Adipocyte (in vitro differentiated cells): ENCODE results near the gene SPRR2A.
"Not testable (repeated sequence)": the region's sequence is repeated elsewhere in the genome, so short reads cannot be mapped to it uniquely, and the experiment has no call there.

Experiments used
- DNase-seq: peaks from one replicate; pipeline ENCODE4 v3.0.0-alpha.2; 2015; ENCODE audit warnings: low read depth
- H3K27me3 ChIP-seq: replicated peaks from 2 replicates; pipeline ENCODE4 v1.7.0; 2013; ENCODE audit warnings: mild to moderate bottlenecking, low read length, moderate library complexity; ENCODE audit not compliant: control insufficient read depth, insufficient read depth
- H3K36me3 ChIP-seq: 2 replicates; pipeline ENCODE4 v1.7.0; 2013; ENCODE audit warnings: low read length, mild to moderate bottlenecking, moderate library complexity; ENCODE audit not compliant: control insufficient read depth, insufficient read depth, severe bottlenecking
- H3K4me1 ChIP-seq: 2 replicates; pipeline ENCODE4 v1.7.0; 2013; ENCODE audit warnings: mild to moderate bottlenecking, low read length, moderate library complexity; ENCODE audit not compliant: control insufficient read depth, insufficient read depth
- H3K4me3 ChIP-seq: 2 replicates; pipeline ENCODE4 v1.7.0; 2013; ENCODE audit warnings: mild to moderate bottlenecking, low read length, moderate library complexity
- H3K9ac ChIP-seq: 2 replicates; pipeline ENCODE4 v1.7.0; 2013; ENCODE audit warnings: mild to moderate bottlenecking, low read length, moderate library complexity
- H3K9me3 ChIP-seq: 2 replicates; pipeline ENCODE4 v1.7.0; 2013; ENCODE audit warnings: mild to moderate bottlenecking, low read length, moderate library complexity; ENCODE audit not compliant: control insufficient read depth

Gene SPRR2A

GRCh38 chr1:153024413-153024812 lies 32.9 kb downstream of the SPRR2A start:
- no peak for DNase-seq
- Histone ChIP-seq H3K9ac (no peak overlapping the region), H3K9me3 (no peaks in the 10 kb centered on the region)

GRCh38 chr1:153023109-153023508 lies 34.2 kb downstream of the SPRR2A start:
- H3K4me1 ChIP-seq = no peaks in the 10 kb centered on the region
- H3K9me3 ChIP-seq = no peaks in the 10 kb centered on the region
- H3K9ac ChIP-seq = no peak overlapping the region
- no peaks in the 10 kb centered on the region for H3K36me3 ChIP-seq
- no peak overlapping the region for H3K4me3 ChIP-seq
- no peak for DNase-seq
- H3K27me3 ChIP-seq = peaks cover 2% of the 10 kb centered on the region

More at GRCh38 chr1:153024413-153024812, 32.9 kb downstream of the SPRR2A start:
- Histone ChIP-seq H3K4me1 (no peaks in the 10 kb centered on the region), H3K36me3 (no peaks in the 10 kb centered on the region), H3K4me3 (no peak overlapping the region), H3K27me3 (peaks cover 3% of the 10 kb centered on the region)

GRCh38 chr1:153022340-153022739 lies 35.0 kb downstream of the SPRR2A start:
- not testable (repeated sequence) for H3K4me3 ChIP-seq, H3K27me3 ChIP-seq, H3K9ac ChIP-seq, H3K36me3 ChIP-seq, H3K4me1 ChIP-seq, DNase-seq, H3K9me3 ChIP-seq

GRCh38 chr1:153021829-153022228 lies 35.5 kb downstream of the SPRR2A start:
- not testable (repeated sequence) for H3K9me3 ChIP-seq, H3K9ac ChIP-seq, H3K36me3 ChIP-seq, H3K27me3 ChIP-seq, H3K4me3 ChIP-seq, H3K4me1 ChIP-seq, DNase-seq

GRCh38 chr1:153011235-153011758 lies 46.0 kb downstream of the SPRR2A start:
- not testable (repeated sequence) for H3K9ac ChIP-seq, H3K4me3 ChIP-seq, H3K27me3 ChIP-seq, H3K9me3 ChIP-seq, DNase-seq, H3K4me1 ChIP-seq, H3K36me3 ChIP-seq
